HG03442 (cell line): ENCODE results near the gene IFNA17.
"Not testable (repeated sequence)": the region's sequence is repeated elsewhere in the genome, so short reads cannot be mapped to it uniquely, and the experiment has no call there.

ENCODE experiments used
- ATAC-seq: cut with Tn5 transposase; IDR thresholded peaks from one replicate; pipeline ENCODE4 v1.9.1; 2021; ENCODE audit warnings: mild to moderate bottlenecking, moderate library complexity; ENCODE audit not compliant: unreplicated experiment

The IFNA17 gene

GRCh38 chr9:21212160-21212559 is 15.9 kb downstream of the IFNA17 start:
- ATAC-seq = not testable (repeated sequence)

DNA sequence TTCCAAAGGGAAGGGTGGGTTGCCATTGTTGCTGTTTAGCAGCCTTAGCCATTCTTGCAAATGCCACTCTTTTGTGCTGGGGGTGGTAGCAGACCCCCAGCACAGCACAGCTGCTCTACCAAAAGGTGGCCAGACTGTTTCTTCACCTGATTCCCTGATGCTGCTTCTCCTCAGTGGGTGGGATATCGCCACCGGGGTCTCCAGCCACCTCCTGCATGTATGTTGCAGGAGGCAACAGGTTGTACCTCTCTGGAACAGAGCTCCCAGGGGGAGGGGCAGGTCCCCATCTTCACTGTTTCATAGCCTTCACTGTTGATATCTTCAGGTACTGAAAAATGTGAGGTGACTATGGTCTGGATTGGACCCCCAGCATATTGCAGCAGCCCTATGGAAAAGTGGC is 17.2 kb downstream of the IFNA17 start:
- ATAC-seq = not testable (repeated sequence)

GRCh38 chr9:21210311-21210710 is 17.7 kb downstream of the IFNA17 start:
- ATAC-seq = no peak

DNA sequence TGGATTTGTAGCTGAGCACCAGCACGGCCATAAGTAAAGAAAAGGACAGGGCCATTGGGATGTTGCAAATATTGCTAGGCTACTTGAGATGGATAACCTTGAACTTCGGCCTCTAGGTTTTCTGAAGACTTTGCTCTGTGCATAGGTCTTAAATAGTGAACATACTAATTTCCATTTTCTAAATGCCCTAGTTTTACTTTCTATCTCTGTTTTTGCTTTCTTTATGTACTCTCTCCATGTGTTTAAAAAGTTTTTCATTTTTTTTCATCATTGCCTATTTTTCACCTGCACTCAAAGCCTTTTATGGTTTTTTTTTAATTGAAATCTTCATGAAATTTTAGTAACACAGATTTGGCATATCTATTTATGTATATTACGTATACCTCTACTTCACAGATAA is 21.0 kb downstream of the IFNA17 start, which contains the start of gene IFNA10:
Gene IFNA10 (minus strand): TSS at position 101 of the 400 bp plus-strand sequence. CDS start 46 bp downstream, at position 55.
- not testable (repeated sequence) for ATAC-seq

- no peak for ATAC-seq
Observed at GRCh38 chr9:21205204-21205603, 22.8 kb downstream of the IFNA17 start.

GRCh38 chr9:21202105-21202504 is 25.9 kb downstream of the IFNA17 start, which contains the start of gene IFNA7:
IFNA7 (minus strand) TSS chr9:21202205; CDS start chr9:21202165, 40 bp downstream.
- not testable (repeated sequence) for ATAC-seq

DNA sequence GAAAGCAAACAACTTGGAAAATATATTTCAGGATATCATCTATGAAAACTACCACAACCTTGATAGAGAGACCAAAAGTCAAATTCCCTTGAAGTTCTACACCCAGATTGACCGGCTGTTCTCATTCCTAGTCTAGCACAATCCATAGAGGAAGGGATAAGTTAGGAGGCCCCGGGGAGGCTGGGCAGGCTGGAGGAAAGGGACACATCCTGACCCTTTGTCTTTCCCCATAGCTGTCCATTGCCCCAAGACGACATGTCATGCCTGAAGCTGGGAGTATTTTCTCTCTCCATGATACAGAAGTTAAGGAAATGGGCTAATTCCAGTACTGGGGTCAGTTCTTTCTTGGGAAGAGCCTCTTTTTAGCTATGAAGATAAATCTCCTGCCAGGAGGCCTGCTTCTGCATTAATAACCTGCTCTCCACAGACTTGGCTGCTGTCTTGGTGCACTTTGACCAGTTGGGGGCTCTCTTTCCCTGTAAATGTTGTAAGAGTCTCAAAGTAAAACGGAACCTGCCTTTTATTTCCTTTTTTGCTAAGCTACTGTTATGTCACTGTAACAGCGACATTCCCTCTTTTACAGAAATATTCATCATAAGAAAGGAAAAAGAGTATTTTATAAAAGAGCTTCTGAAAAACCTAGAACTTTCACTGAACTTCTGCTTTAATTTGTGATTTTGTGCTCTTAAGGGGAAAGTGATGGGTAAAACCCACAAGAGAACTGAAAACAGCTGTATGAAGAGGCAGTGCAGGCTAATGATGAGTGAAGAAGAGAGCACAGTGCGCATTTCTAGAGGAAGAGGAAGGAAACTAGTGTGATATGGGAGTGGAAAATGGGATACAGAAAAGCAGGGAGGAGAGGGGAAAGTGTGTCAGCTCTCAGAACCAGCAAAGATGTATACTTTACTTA is 32.9 kb downstream of the IFNA17 start:
- ATAC-seq = peak; percentile 95

GRCh38 chr9:21187487-21187886 is 40.5 kb downstream of the IFNA17 start, which contains the start of gene IFNA4:
IFNA4 (minus strand) TSS chr9:21187587; CDS start chr9:21187531, 56 bp downstream.
- ATAC-seq = not testable (repeated sequence)

- peak; percentile 96 for ATAC-seq
Observed at GRCh38 chr9:21182810-21183736, 44.9 kb downstream of the IFNA17 start.
